ENCODE measurements around the gene CDH26.

DNA sequence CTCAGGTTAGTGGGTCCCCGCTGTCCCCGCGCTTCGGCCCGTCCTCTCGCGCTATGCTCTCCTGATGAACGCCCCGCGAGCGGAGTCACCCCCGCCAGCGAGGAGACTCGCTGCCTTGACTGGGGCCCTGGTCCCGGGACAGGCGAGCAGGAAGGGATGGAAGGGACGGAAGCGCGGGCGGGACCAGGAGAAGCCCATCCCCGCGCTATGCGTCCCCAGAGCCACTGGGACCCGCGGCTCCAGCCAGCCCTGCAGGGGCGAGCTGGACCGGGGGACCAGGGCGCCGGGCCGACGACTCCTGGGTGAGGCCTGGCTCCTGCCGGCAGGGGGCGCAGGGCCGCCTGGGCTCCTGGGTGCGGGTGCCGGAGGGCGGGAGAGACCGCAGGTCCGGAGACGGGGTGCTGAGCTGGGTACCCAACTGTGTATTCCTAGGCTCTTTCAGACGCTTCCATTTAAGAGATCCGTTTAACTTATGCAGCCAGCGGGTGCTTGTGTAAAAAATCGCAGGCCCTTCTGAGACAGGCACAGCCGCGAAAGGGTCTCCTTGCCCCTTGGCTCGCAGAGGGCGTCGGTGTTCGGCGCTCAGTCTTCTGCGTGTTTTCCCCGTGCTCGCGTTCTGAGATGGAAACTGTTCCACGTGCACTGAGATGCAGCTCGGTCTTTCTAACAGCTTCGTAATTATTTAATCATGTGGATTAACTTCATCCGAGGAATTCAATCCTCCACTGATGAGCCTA is 24.2 kb upstream of the CDH26 start:
- TF ChIP-seq, protein P1, sequence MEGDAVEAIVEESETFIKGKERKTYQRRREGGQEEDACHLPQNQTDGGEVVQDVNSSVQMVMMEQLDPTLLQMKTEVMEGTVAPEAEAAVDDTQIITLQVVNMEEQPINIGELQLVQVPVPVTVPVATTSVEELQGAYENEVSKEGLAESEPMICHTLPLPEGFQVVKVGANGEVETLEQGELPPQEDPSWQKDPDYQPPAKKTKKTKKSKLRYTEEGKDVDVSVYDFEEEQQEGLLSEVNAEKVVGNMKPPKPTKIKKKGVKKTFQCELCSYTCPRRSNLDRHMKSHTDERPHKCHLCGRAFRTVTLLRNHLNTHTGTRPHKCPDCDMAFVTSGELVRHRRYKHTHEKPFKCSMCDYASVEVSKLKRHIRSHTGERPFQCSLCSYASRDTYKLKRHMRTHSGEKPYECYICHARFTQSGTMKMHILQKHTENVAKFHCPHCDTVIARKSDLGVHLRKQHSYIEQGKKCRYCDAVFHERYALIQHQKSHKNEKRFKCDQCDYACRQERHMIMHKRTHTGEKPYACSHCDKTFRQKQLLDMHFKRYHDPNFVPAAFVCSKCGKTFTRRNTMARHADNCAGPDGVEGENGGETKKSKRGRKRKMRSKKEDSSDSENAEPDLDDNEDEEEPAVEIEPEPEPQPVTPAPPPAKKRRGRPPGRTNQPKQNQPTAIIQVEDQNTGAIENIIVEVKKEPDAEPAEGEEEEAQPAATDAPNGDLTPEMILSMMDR (IDR thresholded peaks at IDR 0.05; ENCODE audit: low read depth, low read length), result no peak
- TF ChIP-seq EZH2phosphoT487 (IDR thresholded peaks at IDR 0.05; ENCODE audit: low read depth), result no peak
